BJ (cell line): ENCODE data around the gene MAGEA3. TPM values are rescaled to one million over a fixed set of nuclear protein-coding genes. Genes with fewer than 3 reads are reported as not detected.
"Not testable (repeated sequence)": the region's sequence is repeated elsewhere in the genome, so short reads cannot be mapped to it uniquely, and the experiment has no call there.

Experiments used
- CTCF ChIA-PET: fragments of 350-600 bp; formaldehyde crosslinking; extraction: SDS; loops from one replicate; lab custom pipeline; 2021; ENCODE audit warnings: antibody characterized with exemption, inconsistent platforms; lab: Yijun Ruan, JAX
- POLR2A ChIA-PET: fragments of 300-600 bp; sonication (Branson Sonifier 250); formaldehyde crosslinking; extraction: SDS; loops from one replicate; lab custom pipeline; 2021; ENCODE audit warnings: antibody characterized with exemption; lab: Charles Lee
- DNase-seq: peaks from one replicate; pipeline ENCODE4 v3.0.0-alpha.2; 2011; ENCODE audit warnings: low read depth
- H3K27me3 ChIP-seq: 2 replicates; pipeline ENCODE4 v1.6.0; 2011; ENCODE audit warnings: low read length; ENCODE audit not compliant: control insufficient read depth, insufficient read depth
- H3K36me3 ChIP-seq: 2 replicates; pipeline ENCODE4 v1.5.1; 2011; ENCODE audit warnings: low read length; ENCODE audit not compliant: control insufficient read depth, insufficient read depth
- H3K4me3 ChIP-seq: 2 replicates; pipeline ENCODE4 v1.5.1; 2011; ENCODE audit warnings: low read depth, mild to moderate bottlenecking, control low read depth, low read length
- CTCF ChIP-seq: IDR thresholded peaks from 2 replicates; pipeline ENCODE4 v1.5.1; 2011; ENCODE audit warnings: low read depth, mild to moderate bottlenecking, control low read depth, inconsistent platforms, low read length, moderate library complexity; ENCODE audit not compliant: insufficient read depth
- polyA plus RNA-seq: library from polyadenylated mRNA; depleted of rRNA; stranded (reverse); fragments of >200 nt; gene quantifications from 2 replicates; pipeline ENCODE4 v1.2.3, GENCODE V29; 2011

MAGEA3 gene
- polyA plus RNA-seq, 1 experiment, result 0.06 TPM

DNA sequence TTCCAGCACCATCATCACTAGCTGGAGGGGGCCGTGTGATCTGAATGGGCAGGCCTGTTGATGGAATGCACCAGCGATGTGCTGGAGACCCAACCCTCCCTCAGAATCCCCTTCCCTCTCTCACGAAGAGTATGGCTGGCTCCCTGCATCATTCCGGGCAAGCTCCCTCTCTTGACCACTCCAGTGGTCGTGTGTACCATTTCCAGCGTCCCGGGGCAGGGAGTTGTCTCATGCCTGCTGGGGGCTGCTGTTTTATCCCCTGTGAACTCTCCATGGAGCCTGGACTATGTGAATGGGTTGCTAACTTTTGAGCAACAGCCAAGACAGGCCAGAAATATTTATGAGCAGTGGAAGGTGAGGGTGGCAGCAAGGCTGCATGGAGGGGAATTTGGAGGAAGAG, 26.8 kb downstream of the MAGEA3 start:
- no peaks in the 10 kb centered on the region for H3K27me3 ChIP-seq
- no peak for DNase-seq
- no peak overlapping the region for H3K4me3 ChIP-seq
- no peaks in the 10 kb centered on the region for H3K36me3 ChIP-seq
- ChIA-PET CTCF (no interaction called here), POLR2A (no interaction called here)
- no peak for TF ChIP-seq CTCF

DNA sequence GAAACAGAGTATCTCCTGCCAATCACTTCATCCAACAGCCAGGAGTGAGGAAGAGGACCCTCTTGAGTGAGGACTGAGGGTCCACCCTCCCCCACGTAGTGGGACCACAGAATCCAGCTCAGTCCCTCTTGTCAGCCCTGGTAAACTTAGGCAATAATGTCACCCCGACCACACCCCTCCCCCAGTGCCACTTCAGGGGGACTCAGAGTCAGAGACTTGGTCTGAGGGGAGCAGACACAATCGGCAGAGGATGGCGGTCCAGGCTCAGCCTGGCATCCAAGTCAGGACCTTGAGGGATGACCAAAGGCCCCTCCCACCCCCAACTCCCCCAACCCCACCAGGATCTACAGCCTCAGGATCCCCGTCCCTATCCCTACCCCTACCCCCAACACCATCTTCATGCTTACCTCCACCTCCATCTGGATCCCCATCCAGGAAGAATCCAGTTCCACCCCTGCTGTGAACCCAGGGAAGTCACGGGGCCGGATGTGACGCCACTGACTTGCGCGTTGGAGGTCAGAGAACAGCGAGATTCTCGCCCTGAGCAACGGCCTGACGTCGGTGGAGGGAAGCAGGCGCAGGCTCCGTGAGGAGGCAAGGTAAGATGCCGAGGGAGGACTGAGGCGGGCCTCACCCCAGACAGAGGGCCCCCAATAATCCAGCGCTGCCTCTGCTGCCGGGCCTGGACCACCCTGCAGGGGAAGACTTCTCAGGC, 34.8 kb downstream of the MAGEA3 start, which contains the start of the genes CSAG1 and MAGEA12:
Gene CSAG1, minus strand, starts transcription at position 461 of the 715 bp plus-strand sequence. CDS start 1,261 bp downstream, outside the sequence.
Gene MAGEA12, plus strand, starts transcription at position 497 of the 715 bp plus-strand sequence. CDS start 2,405 bp downstream, outside the sequence.
- Histone ChIP-seq H3K36me3 (no peaks in the 10 kb centered on the region), H3K4me3 (no peak within 1 kb of the TSS), H3K27me3 (no peaks in the 10 kb centered on the region)
- ChIA-PET CTCF (no interaction called here), POLR2A (no interaction called here)
- DNase-seq, result no peak
- no peak for TF ChIP-seq CTCF

DNA sequence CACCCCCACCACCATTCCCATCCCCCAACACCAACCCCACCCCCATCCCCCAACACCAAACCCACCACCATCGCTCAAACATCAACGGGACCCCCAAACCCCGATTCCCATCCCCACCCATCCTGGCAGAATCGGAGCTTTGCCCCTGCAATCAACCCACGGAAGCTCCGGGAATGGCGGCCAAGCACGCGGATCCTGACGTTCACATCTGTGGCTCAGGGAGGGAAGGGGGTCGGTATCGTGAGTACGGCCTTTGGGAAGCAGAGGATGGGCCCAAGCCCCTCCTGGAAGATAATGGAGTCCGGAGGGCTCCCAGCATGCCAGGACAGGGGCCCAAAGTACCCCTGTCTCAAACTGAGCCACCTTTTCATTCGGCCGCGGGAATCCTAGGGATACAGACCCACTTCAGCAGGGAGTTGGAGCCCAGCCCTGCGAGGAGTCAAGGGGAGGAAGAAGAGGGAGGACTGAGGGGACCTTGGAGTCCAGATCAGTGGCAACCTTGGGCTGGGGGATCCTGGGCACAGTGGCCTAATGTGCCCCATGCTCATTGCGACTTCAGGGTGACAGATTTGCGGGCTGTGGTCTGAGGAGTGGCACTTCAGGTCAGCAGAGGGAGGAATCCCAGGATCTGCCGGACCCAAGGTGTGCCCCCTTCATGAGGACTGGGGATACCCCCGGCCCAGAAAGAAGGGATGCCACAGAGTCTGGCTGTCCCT, 35.7 kb downstream of the MAGEA3 start:
- H3K36me3 ChIP-seq, H3K27me3 ChIP-seq, H3K4me3 ChIP-seq, CTCF ChIA-PET, POLR2A ChIA-PET, DNase-seq: not testable (repeated sequence)

- ChIA-PET CTCF (no interaction called here), POLR2A (no interaction called here)
- TF ChIP-seq CTCF, result no peak
- Histone ChIP-seq H3K4me3 (no peak overlapping the region), H3K27me3 (no peaks in the 10 kb centered on the region), H3K36me3 (no peaks in the 10 kb centered on the region)
- no peak for DNase-seq
These were observed 36.5 kb downstream of the MAGEA3 start for GRCh38 chrX:152735101-152735500.

DNA sequence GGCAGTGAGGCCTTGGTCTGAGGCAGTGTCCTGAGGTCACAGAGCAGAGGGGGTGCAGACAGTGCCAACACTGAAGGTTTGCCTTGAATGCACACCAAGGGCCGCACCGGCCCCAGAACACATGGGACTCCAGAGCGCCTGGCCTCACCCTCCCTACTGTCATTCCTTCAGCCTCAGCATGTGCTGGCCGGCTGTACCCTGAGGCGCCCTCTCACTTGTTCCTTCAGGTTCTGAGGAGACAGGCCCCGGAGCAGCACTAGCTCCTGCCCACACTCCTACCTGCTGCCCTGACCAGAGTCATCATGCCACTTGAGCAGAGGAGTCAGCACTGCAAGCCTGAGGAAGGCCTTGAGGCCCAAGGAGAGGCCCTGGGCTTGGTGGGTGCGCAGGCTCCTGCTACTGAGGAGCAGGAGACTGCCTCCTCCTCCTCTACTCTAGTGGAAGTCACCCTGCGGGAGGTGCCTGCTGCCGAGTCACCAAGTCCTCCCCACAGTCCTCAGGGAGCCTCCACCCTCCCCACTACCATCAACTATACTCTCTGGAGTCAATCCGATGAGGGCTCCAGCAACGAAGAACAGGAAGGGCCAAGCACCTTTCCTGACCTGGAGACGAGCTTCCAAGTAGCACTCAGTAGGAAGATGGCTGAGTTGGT, 37.4 kb downstream of the MAGEA3 start:
- DNase-seq, result no peak
- TF ChIP-seq CTCF, result no peak
- no peak overlapping the region for H3K4me3 ChIP-seq
- no peaks in the 10 kb centered on the region for H3K27me3 ChIP-seq
- POLR2A ChIA-PET, result no interaction called here
- CTCF ChIA-PET, result no interaction called here
- H3K36me3 ChIP-seq, result no peaks in the 10 kb centered on the region

GRCh38 chrX:152736528-152736927, 37.9 kb downstream of the MAGEA3 start:
- POLR2A ChIA-PET, H3K4me3 ChIP-seq, CTCF ChIA-PET, H3K27me3 ChIP-seq, H3K36me3 ChIP-seq, DNase-seq: not testable (repeated sequence)
